Brain pericyte (primary cell): Measurements from ENCODE around the gene CLK3.
"Not testable (repeated sequence)": the region's sequence is repeated elsewhere in the genome, so short reads cannot be mapped to it uniquely, and the experiment has no call there.

Source experiments
- DNase-seq: peaks from one replicate; pipeline ENCODE4 v3.0.0-alpha.2; 2012; ENCODE audit warnings: low read depth, low spot score

Gene CLK3

DNA sequence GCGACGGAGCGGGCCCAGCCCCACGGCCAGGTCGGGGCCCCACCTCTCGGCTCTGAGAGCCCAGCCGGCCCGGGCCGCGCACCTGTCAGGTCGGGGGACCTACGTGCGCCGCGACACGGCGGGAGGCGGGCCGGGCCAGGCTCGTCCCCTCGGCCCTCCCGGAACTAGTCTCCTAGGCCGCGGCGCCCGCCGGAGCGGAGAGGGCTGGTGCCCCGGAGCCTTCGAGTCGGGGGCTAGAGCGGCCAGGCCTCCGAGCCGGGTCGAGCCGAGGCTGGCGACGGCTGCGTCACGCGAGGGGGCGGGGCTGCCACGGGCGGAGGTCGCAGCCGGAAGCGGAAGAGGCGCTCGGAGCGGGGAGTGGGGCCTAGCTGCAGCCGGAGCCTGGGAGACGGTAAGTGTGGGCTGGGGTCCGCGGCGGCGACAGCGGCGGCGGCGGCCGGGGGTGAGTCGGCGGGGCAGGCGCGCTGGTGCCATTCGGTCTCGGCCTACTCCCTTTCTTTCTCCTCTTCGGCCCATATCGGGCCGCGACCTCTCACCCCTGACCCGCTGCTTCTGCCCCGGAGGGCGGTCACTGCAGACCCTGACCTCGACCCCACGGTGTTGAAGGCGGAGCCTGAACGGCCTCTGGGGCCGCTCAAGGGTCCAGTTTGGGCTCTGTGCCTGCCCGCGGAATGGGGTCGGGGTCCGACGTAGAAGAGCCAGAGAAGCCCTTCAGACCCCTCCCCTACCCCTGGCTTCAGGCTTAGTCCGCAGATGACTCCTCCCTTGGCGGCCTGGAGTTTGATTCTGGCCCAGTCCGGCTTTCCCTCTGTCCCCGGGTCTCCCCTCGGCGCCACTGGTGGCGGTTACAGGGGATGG, at the start of gene CLK3:
CLK3 (plus strand) TSS at position 329 of the 858 bp plus-strand sequence. CDS start 3,361 bp downstream, outside the sequence.
- DNase-seq, result peak; percentile 75

- no peak for DNase-seq
Observed at GRCh38 chr15:74568594-74568993, 47.0 kb upstream of the CLK3 start.

DNA sequence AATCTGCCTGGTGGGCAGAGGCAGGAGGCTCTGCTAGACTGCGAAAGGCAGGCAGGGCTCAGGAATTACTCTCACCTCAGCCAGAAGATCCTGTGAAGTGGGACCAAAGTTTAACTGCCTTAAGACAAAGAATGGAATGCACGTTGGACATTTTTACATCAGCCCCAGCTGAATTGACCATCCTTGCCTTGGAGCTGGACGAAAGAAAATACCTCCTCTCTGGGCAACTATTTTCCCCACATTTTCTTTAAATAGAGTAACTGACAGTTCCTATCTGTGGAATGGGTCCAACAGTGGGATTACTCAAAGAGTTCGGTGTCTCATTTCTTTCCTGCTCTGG, 45.9 kb upstream of the CLK3 start:
- no peak for DNase-seq

- no peak for DNase-seq
Observed at GRCh38 chr15:74571191-74571590, 44.4 kb upstream of the CLK3 start.

DNA sequence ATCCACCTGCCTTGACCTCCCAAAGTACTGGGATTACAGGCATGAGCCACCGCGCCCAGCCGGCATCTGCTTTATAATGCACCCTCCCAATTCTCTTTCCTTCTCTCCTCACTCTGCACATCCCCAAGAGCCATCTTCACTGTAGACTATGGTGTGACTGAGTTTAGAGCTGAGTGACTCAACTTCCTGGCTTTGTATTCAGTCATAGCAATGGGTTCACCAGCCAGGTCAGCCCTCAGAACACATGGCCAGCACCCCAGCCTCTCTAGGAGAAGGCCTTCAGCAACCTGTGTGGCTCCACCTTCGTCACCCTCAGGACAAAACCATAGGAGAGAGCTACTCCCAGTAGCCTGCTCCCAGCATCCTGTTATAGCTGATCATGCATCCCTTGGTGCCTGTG, 41.6 kb upstream of the CLK3 start:
- no peak for DNase-seq

GRCh38 chr15:74578496-74578994, 37.1 kb upstream of the CLK3 start:
- no peak for DNase-seq

DNA sequence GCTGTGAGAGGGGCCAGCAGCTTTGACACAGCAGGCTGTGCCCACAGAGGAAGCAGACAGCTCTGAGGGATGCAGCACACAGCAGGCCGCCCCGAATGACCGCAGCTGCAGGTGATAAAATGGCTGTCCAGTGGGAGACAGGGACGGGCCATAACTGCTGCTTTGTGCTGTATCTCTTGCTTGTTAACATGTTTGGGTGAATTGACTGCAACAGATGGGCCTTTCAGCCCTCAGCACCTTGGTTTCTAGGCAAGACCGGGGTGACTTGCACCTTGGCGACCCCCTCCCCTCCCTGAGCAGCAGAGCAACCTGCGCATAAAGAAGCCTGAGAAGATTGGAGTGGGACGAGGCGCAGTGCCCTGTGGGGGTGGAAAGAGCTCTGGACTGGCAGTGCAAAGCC, 36.6 kb upstream of the CLK3 start:
- no peak for DNase-seq

GRCh38 chr15:74580538-74581350, 34.9 kb upstream of the CLK3 start:
- DNase-seq, result no peak

DNA sequence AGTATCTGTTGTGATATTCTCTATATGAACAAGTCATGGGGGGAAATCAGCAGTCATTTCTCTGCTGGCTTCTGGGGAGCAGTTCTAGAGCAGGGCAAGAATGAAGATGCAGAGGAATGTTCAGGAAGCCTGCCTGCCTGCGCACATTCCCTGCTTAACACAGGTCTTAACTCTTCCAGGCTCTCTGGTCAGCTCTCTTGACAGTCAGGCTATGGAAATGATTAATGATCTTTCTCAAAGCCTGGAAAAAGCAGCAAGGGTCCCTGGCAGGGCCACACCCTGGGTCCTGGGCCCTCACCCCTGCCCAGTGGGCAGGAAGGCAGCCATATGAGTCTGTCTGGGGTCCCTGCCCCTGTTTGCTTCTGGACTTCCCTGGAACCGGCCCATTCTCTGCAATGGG, 31.4 kb upstream of the CLK3 start:
- DNase-seq, result no peak

- no peak for DNase-seq
Observed at GRCh38 chr15:74584779-74585178, 30.9 kb upstream of the CLK3 start.

DNA sequence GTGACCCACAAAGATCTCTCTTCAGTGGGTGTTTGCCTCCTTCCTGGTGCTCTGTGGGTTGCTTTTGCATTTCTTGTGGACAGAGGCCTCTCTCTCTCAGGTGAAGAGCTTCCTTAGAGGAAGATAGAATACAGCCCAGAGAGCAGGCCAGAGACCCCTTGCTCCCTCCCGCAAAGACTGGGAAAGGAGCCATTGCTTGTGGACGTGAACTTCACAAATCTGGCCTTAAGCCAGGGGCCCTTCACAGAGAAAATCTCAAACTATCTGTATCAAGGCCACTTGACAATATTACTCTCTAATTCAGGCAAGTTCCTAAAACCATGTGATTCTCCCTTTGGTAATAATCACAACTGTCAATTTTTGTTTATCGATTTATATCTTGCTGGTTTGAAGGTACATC, 30.4 kb upstream of the CLK3 start:
- no peak for DNase-seq

- DNase-seq, result no peak
Observed at GRCh38 chr15:74585857-74586256, 29.8 kb upstream of the CLK3 start.

GRCh38 chr15:74589826-74590225, 25.8 kb upstream of the CLK3 start:
- no peak for DNase-seq

DNA sequence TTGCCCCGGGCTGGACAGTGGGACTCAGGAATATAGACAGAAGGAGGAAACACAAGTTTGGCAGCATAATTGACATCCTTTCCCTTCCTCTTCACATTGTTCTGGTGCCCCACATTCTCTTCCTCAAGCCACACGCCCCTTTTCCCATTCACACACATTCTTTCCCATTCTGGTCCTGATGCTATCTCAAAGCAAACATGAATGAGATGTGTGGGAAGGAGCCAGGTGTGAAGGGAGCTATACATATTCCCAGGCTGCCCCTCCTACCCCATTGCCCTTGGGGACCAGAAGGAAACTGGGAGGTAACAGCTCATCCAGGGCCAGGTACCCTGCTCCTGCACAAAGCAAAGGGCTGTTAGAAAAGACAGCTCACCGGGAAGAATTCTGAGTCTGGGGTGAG, 23.4 kb upstream of the CLK3 start:
- DNase-seq, result no peak

GRCh38 chr15:74593122-74593521, 22.5 kb upstream of the CLK3 start:
- DNase-seq, result no peak

- no peak for DNase-seq
Observed at GRCh38 chr15:74594455-74594854, 21.2 kb upstream of the CLK3 start.

GRCh38 chr15:74595271-74595670, 20.4 kb upstream of the CLK3 start:
- no peak for DNase-seq

- not testable (repeated sequence) for DNase-seq
Observed at GRCh38 chr15:74596736-74597135, 18.9 kb upstream of the CLK3 start.

DNA sequence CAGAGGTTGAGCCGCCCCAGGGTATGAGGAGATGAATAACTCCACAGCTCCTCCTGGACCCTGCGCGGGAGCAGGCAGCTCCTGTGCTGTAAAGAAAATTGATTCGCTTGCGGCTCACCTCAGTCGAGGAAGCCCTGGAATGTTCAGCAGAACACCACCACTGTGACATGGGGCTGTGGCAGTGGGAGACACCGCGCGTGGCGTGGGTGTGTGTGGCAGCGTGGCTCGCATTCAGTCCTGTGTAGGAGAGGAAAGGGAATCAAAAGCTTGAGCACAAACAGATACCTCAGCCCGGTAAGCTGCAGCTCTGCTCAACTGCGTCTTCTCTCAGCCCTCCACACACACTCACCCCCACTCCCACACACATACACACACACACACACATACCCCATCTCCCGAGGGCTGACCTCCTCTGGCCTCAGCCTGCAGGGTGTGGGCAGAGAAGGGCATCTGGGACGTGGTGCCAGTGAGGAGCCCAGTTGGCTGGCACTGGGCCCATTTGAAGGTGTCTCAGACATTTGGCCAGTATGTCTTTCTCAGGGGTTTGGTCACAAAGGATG, 18.4 kb upstream of the CLK3 start:
- DNase-seq, result not testable (repeated sequence)

- peak; percentile 62 for DNase-seq
Observed at GRCh38 chr15:74598126-74598842, 17.4 kb upstream of the CLK3 start.

DNA sequence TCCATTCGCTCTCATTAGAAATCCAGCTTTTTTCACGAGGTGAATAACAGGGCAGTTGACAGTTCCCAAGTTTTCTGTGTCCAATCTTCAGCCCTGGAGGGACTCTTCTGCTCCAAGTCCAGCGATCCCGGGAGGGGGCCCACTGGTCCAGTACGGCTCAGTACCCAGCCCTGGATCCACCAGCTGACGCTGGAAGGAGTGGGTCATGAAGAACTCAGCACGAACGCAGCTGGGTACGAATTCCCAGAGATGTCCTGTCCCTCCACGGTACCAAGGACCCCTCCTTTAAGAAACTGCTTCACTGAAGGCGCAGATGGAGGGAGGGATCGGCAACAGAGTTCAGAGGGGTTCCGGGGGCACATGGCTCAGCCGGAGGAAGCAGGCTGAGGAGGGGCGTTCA, 16.5 kb upstream of the CLK3 start:
- DNase-seq, result no peak
